GM04504 (cell line): Measurements from ENCODE around the gene ECSCR.
"Not testable (repeated sequence)": the region's sequence is repeated elsewhere in the genome, so short reads cannot be mapped to it uniquely, and the experiment has no call there.

Experiments used
- DNase-seq: peaks from one replicate; pipeline ENCODE4 v3.0.0-alpha.2; 2012; ENCODE audit warnings: low read depth

ECSCR gene

DNA sequence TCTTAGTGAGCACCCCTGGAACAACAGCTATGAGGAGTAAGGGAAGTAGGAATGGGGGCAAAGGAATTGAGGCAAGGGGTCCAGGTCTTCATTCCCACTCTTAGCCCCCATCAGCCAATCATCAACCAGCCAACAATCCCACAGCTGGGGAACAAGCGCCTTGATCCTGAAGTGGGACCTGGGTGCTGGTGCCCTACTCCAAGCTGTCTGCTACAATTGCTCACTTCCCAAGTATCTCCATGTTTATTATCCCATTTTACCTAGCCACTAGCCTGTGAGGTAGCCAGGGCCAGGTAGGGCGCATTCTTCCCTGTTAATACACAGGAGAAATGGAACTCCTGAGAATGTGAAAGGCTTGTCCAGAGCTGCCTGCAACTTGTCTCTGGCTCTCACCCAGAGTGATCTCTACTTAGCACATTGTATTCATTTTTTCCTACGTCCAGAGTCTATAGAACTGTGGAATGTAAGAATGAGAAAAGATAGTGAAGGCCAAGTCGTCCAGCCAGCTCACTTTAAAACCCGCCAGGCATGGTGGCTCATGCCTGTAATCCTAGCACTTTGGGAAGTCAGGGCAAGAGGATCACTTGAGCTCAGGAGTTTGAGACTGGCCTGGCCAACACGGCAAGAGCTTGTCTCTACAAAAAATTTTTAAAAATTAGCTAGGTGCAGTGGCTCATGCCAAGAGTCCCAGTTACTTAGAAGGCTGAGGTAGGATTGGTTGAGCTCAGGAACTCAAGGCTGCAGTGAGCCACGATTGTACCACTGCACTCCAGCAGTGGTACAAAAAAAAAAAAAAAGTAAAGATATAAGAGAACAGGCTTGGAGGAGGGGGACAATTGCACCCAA, 17.0 kb downstream of the ECSCR start:
- DNase-seq: no peak

DNA sequence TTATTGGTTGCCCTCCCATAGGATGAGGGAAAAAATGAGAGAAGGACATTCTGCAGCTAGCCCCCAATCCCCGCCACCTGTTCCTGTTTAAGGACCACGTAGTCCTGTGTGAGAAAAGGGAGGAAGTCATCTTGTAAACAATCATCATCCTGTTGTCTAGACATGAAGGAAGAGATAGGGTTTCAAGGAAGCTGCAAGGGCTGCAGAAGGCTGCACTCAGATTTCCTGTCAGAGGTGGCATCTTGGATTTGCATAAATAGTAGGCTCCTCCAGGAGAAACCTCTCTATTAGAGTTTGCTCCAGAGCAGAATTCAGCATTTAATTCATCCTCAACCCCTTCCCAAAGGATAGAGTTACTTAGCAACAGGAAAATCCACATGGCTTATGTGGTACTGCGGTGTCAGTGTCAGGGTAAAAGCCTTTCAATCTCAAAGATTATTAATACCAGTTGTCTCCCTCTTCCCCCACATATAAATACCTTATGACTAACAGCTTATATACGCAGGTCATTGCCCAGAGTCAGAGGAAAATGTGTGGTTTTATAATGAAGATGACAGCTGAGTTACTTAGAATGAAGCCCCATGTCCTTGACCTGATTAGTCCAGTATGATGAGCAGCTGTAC, 18.6 kb downstream of the ECSCR start:
- peak; percentile 63 for DNase-seq

DNA sequence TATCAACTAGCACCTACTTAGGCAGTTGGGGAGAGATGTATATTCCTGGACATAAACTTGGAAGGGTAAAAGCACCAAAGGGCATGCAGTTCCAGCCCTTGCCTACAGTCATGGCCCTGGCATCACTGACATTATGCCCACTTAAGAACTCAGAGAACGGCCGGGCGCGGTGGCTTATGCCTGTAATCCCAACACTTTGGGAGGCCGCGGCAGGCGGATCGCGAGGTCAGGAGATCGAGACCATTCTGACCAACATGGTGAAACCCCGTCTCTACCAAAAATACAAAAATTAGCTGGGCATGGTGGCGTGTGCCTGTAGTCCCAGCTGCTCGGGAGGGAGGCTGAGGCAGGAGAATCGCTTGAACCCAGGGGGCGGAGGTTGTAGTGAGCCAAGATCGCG, 22.1 kb downstream of the ECSCR start:
- DNase-seq: not testable (repeated sequence)

DNA sequence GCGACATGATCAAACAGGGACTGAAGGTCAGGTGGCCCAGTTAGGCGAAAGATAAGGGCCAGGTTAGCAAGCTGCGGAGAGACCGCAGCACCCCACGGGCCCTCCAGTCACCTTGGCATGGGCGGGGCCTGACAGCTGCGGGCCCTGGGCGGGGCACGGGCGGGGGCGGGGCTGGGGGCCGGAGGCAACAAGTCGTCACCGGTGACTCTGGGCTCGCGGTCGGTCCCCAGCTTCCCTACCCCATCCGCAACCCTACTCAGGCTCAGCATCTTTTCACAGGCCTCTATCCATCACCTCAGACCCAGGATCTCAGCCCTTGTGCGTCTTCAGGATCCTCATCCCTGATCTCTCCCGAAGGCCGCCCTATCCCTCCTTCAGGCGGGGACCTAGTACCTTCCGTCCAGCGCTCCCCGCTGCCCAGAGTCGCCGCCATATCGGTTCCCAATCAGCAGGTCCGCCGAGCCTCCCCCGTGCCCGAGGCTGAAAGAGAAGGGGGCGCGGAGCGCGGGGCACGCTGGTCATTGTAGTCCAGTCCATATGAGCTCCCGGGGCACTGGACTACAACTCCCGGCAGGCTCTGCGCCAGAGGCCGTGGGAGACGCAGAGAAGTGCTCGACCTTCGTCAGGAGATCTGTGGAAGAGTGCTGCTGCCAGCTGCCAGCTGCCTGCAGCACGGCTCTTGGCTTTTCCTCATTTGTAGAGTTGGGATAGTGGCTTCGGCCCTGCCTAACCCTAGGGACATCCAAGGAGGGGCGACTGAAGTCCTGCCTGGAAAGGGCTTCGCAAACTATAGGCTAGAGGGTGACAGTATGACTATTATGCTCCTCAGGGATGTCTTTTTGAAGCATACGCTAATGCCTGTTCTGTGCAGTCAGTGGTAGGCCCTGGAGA, 23.3 kb downstream of the ECSCR start, which contains the start of gene DNAJC18:
Gene DNAJC18 (minus strand): TSS at position 513 of the 891 bp plus-strand sequence. CDS start 80 bp downstream, at position 433.
- peak; percentile 72 for DNase-seq

DNA sequence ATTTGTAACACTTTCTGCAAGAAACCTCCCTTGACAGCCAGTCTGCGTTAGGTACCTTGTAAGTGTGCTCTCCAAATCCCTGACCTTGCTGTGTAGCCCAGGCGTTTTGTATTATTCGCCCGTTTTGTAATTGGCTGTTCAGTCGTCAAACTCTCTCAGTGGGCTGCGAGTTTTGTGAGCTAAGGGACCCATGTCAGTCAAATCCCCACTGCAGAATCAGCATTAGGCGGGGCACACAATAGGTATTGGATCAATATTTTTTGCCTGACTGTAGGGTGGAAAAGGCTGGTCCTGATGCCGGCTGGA, 23.9 kb downstream of the ECSCR start:
- no peak for DNase-seq

DNA sequence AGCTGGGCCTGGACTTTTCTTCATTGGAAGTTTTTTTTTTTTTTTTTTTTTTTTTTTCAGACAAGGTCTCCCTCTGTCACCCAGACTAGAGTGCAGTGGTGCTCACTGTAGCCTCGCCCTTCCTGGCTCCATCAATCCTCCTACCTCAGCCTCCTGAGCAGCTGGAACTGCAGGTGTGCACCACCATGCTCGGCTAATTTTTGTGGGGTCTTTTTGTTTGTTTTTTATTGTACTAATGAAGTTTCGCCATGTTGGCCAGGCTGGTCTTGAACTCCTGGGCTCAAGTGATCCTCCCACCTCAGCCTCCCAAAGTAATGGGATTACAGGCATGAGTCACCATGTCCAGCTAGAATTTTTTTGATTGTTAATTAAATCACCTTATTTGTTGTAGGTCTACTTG, 26.9 kb downstream of the ECSCR start:
- no peak for DNase-seq

DNA sequence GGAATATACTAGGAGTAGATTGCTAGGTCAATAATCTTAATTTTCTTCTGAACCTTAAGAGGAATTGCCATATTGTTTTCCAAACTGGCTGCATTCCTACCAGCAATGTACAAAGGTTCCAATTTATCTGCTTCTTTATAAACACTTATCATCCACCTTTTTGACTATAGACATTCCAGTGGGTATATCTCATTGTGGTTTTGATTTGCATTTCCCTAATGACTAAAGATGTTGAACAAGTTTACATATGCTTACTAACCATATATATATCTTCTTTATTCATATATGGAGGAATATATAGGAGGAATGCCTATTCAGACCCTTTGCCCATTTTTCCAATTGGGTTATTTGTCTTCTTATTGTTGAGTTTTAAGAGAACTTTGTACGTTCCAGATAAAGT, 30.8 kb downstream of the ECSCR start:
- no peak for DNase-seq

DNA sequence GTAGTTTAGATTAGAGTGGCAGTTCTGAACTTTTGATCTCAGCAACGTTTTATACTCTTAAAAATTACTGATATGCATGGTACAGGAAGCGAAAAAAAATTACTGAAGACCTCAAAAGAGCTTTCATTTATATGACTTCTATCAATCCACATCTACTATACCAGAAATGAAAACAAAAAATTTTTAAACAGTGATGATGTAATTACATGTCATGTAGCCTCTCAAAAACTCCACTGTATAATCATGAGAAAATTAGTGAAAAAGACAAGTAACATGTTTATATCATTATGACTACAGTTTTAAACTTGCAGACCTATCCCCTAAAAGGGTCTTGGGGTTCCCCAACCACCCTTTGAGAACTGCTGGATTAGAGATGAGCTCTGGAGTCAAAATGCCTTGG, 32.5 kb downstream of the ECSCR start:
- no peak for DNase-seq

DNA sequence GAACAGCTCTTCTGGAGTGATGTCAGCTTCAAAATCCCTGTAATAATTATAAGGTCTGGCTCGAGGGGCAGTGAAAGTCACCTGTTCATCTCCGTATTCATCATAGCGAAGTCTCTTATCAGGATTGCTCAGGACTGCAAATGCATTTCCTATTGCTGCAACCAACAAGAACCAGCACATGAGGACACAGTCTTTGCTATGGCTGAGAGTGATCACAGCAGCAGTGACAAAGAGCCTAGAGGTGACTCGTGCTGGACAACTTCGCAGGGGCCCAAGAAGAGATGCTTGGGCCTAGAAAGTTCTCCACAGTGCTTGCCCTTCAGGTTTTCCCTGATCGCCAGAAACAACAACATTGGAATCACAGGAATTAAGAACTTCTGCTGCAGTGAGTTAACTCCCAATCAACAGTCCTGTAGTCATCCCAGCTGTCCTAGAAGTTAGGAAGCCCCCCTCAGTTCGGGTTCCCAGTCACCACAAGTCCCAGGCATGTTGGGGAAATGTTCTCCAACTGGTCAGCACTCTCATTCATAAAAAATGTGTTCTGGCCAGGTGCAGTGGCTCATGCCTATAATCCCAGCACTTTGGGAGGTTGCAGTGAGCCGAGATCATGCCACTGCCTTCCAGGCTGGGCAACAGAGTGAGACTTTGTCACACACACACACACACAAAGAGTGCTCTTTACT, 36.2 kb downstream of the ECSCR start:
- peak; percentile 26 for DNase-seq

DNA sequence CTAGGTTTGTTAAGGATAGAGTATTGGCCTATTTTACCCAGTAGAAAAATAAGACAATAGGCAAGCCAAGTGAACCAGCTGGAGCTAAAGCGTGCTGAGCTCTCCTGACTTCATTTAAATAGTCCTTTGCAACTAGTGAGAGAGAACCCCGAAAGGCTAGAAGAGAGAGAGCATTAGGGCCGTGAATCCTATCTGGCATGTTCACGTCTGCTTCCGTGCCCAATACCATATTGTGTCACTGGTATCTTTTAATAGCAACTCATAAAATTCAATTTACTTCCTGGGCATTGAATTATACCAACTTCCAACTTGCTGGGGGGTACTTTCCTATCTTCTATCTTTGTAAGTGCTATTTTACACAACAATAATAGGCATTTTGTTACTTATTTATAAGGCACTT, 37.0 kb downstream of the ECSCR start:
- no peak for DNase-seq

DNA sequence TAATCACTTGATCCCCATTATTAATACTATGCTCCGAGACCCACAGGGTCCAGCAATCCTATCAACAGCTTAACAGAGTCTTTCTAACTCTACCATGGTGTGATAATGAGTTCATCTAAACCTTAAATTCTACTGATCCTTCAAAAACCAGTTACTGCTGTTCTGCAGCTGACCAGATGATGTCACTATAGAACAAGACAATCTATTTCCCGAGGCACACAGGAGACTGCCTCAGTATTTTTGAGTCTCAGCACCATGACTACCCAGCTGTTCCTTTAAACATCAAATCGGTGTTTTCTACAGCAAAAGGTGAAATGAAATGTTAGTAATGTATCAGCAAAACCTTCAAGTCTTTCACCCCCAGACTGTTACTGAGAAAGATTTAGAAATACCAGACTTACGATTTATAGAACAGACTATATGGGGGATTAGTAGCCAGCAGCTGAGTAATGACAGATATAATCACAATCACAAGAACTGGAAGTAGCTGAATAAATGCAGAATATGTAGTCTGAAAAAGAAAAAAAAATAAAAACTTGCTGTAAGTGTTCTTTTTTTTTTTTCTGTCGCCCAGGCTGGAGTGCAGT, 40.1 kb downstream of the ECSCR start:
- DNase-seq: peak; percentile 49

DNA sequence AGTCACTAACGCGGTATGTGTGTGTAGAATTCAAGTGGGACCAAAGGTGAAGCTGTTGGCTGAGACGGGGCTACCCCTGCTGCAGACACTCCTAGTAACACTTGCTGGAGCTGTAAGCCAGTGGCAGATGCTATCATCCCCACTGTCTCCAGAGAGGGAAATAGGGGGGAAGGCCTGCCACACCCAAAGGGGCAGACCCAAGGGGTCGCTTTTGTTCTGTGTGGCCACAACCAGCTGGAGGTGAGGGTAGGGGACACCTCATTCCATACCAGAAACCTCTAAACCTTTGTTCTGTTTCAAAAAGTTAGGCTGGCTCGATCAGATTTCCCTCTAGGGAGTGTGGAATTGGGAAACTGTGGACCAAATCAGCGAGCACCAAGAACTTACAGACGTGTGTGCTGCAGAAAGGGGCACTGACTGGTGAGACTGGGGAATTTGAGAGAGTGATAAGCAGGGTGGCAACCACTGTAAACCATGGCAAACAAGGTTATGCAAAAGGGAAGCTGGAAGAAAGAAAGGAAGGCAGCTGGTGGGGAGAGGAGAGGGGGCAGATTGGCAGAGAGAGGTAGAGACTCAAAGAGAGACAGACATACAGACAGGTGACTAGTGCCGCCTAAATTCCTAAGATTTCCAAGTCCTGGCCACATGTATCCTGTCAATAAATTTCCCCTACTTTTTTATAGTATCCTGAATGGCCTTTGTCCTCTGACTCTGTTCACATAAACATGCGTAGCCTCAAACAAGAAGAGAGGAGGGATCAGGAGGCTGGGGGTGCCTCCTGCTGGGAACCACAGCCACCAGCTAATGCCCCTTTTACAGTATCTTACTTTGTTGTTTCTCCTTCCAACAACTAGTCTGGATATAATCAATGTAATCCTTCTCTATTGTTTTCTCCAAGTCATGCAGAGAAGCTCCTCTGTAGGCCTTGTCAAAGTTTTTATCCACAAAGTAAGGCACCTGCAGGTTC, 43.0 kb downstream of the ECSCR start:
- DNase-seq: no peak

DNA sequence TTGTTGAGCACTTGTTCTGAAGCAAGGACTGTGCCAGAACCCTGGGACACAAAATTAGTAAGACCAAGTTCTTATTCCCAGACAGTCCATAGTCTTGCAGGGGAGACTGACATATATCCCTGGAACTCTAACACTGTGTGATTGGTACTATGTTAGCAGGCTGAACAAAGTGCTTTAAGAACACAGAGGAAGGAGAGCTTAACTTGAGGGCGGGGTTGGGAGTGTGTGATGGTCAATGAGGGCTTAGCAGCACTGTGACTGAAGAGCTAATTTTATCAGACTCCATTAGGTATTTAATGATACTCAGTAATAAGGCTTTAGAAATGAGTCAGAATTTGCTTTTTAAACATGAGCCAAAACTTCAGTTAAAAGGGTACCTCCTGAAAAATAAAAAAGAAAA, 43.8 kb downstream of the ECSCR start:
- no peak for DNase-seq

DNA sequence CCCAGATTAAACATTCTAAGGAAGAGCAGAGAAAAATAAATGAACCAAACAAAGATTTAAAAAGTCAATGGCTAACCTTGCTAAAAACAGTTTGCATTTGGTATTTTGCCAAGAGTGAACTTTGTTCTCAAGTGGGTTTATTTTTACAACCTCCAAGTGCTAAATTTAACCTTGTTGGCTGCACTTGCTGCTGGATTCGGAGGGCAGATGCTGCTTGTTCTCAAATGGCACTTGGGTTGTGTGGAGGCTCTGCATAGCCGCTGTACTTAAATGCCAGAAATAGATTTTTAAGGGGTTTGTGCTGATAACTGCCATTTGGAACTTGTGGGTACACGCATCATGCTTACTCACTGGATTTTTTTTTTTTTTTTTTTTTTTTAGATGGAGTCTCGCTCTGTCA, 45.3 kb downstream of the ECSCR start:
- no peak for DNase-seq

DNA sequence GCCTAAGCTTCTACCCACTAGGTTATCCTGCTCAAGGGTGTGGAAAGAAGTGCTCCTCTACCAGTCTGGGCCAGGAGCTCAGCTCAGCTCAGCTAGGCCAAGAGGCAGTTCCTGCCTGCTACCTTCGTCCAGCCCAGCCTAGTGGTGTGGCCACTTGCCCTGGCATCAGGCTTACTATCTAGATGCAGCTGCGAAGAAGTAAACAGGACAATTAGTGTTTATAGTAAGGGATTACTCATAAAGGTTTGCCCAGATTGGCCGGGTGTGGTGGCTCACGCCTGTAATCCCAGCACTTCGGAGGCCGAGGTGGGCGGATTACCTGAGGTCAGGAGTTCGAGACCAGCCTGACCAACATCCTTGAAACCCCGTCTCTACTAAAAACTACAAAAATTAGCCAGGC, 45.9 kb downstream of the ECSCR start:
- no peak for DNase-seq

DNA sequence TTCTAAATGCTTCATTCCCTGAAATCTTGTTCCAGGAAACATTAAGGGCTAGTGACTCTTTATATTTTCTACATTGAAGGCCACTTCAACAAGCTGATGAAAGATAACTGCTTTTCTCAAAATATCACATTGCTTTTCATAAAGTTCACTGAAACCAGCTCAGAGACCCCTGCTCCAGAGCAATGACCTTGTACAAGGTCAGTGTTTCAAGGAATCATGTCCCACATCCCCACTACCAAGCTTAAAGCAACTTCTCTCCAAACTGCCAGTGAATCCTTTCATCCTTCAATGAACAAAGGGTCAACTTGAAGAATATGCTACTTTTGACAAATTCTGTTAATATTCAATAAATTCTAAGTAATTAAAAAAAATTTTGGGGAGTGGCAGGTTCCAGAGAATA, 46.7 kb downstream of the ECSCR start:
- no peak for DNase-seq

DNA sequence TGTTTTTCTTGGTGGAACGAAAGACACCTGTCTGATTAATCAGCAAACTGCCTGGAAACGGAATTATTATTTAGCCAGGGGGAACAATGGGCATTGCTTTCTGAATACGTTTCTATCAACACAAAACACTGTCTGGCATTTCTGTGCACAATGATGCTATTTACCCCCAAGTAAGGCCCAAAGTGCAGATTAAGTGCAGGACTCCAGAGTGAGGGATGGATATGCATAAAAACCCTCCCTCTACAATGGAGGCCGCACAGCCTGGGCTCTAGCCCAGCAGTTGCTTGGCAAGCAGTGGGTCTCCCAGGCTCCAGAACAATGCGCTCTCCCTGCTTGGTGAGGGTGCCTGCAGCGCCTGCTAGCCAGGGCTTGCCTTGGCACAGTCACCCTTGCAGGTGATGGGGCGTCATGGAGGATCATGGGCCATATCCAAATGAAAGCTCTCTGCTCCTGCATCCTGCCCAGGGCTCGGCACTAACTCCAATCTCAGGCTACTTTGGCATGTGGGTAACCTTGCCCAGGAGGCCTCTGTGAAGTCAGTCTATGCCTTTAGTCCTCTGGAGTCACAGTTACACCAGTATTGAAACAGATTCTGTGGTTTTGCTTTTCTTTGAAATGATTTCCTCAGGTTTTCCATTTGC, 47.2 kb downstream of the ECSCR start:
- DNase-seq: no peak

DNA sequence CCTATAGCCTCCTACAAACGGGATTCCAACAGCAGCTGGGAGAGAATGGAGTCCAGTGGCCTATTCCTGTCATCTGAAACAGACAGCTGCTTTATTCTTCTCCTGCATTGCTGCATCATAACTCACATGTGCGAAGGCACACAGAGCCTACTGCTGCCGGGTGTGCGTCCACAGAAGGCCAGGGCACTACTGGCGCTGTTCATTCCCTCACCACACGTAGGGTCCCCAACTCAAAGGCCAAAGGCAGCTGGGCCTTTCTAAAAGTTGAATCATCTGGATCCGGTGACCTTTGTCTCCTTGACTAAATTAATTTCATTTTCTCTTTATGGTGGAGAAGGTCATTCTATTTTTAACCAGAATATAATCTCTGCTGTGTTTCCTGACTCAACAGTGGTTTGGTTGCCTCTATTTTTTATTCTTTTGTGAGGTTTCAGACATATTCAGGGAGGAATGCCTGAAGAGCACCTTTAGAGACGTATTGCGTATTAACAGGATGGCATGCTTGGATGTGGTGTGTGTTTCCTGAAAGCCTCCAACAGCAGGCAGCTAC, 47.9 kb downstream of the ECSCR start:
- no peak for DNase-seq

DNA sequence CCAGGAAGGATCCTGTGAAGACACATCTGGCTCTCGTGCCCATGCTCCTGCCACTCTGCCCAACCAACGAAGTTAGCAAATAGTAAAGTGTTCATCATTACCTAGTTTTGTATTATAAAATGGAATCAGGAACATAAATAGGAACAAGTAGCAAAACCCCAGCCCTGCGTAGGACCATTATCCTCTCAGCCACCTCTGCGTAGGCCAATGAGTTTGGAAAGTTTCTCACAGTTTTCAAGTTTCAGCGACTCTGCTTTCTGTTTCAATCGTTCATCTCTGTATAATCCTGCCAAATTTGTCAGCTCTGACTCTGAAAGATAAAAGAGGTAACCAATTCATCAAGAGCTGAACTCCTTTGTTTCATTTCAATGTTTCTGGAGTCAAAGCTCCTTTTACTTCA, 48.6 kb downstream of the ECSCR start:
- no peak for DNase-seq

DNA sequence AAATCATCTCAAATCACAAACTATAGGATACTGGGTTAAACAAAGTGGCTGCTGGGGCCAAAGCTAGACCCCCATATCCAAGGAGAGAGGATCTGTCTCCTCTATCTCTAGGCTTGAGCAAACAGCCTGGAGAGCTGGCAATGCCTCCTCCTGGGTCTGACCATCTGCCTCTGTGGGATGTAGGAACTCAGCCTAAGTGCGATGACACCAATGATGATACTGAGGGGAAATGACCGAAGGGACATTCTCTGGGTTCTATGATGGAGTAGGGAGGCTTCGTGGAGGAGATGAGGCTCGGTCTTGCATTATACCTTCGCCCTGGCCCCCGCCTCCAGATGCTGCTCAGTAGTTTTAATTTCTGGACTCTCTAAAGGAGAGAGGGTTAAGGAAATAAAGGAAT, 49.4 kb downstream of the ECSCR start:
- DNase-seq: no peak
